Keratinocyte (primary cell): ENCODE results near the gene MYL4. TPM values are rescaled to one million over a fixed set of nuclear protein-coding genes. Genes with fewer than 3 reads are reported as not detected.

ENCODE experiments used
- DNase-seq: peaks from one replicate; pipeline ENCODE4 v3.0.0-alpha.2; 2011; ENCODE audit warnings: low read depth, missing footprints, low spot score
- FAIRE-seq: peaks from 2 replicates; lab custom pipeline; 2011; peaks lifted over from hg19 to GRCh38; lab: Jason Lieb, UNC
- H2AFZ ChIP-seq: 2 replicates; pipeline ENCODE4 v1.6.0; 2012; ENCODE audit warnings: low read length, control low read depth, inconsistent platforms; ENCODE audit not compliant: control insufficient read depth
- H3K27ac ChIP-seq: 2 replicates; pipeline ENCODE4 v1.5.1; 2011; ENCODE audit warnings: low read length; ENCODE audit not compliant: control insufficient read depth, insufficient read depth
- H3K27me3 ChIP-seq: 3 replicates; pipeline ENCODE4 v1.6.0; 2011; ENCODE audit warnings: low read length; ENCODE audit not compliant: control insufficient read depth, insufficient read depth; ENCODE audit errors: extremely low read depth
- H3K36me3 ChIP-seq, 2 experiments: 2 replicates in 1 of 2; 3 replicates in 1 of 2; pipeline ENCODE4 v1.5.1; 2011; ENCODE audit warnings: low read length in 2 of 2, mild to moderate bottlenecking in 1 of 2; ENCODE audit not compliant: control insufficient read depth in 2 of 2, insufficient read depth in 2 of 2; ENCODE audit errors: extremely low read depth in 1 of 2
- H3K4me1 ChIP-seq: 3 replicates; pipeline ENCODE4 v1.5.1; 2011; ENCODE audit warnings: low read length; ENCODE audit not compliant: control insufficient read depth, insufficient read depth; ENCODE audit errors: extremely low read depth
- H3K4me2 ChIP-seq: 3 replicates; pipeline ENCODE4 v1.6.0; 2011; ENCODE audit warnings: low read depth, low read length; ENCODE audit not compliant: control insufficient read depth, insufficient read depth; ENCODE audit errors: extremely low read depth
- H3K4me3 ChIP-seq, 3 experiments: fragments of 200-600 bp in 1 of 3; sonication (generic) in 1 of 3; 2 replicates in 2 of 3; 3 replicates in 1 of 3; pipeline ENCODE4 v1.5.1; 2011 to 2016; ENCODE audit warnings: low read length in 3 of 3, mild to moderate bottlenecking in 3 of 3, control low read depth in 2 of 3, inconsistent platforms in 1 of 3, low read depth in 1 of 3, mixed read lengths in 1 of 3, mixed run types in 1 of 3, moderate library complexity in 1 of 3; ENCODE audit not compliant: control insufficient read depth in 2 of 3, insufficient read depth in 2 of 3; ENCODE audit errors: extremely low read depth in 1 of 3
- H3K79me2 ChIP-seq: 2 replicates; pipeline ENCODE4 v1.6.0; 2012; ENCODE audit warnings: low read length; ENCODE audit not compliant: control insufficient read depth, insufficient read depth
- H3K9ac ChIP-seq: 3 replicates; pipeline ENCODE4 v1.6.0; 2011; ENCODE audit warnings: low read length; ENCODE audit not compliant: control insufficient read depth, insufficient read depth; ENCODE audit errors: extremely low read depth
- H3K9me1 ChIP-seq: 3 replicates; pipeline ENCODE4 v1.6.0; 2011; ENCODE audit warnings: low read length; ENCODE audit not compliant: control insufficient read depth, insufficient read depth; ENCODE audit errors: extremely low read depth
- H3K9me3 ChIP-seq: 2 replicates; pipeline ENCODE4 v1.5.1; 2012; ENCODE audit warnings: low read depth, low read length; ENCODE audit not compliant: control insufficient read depth
- H4K20me1 ChIP-seq: 3 replicates; pipeline ENCODE4 v1.6.0; 2011; ENCODE audit warnings: low read length; ENCODE audit not compliant: control insufficient read depth, insufficient read depth; ENCODE audit errors: extremely low read depth
- EZH2 ChIP-seq: IDR thresholded peaks from one replicate; pipeline ENCODE4 v1.6.1; 2012; ENCODE audit warnings: inconsistent platforms, mild to moderate bottlenecking, low read length, moderate library complexity
- dilution Hi-C: fragments of 300-500 bp; cut with MboI; formaldehyde crosslinking; loops from one replicate; pipeline ENCODE4 v1.7.0; 2020; ENCODE audit warnings: low sequenced_read_pairs; ENCODE audit not compliant: extremely low pct_ligation_motif_present
- polyA plus RNA-seq, 5 experiments: library from polyadenylated mRNA; depleted of rRNA in 3 of 5; stranded (reverse) in 3 of 5; stranded (forward) in 1 of 5; unstranded in 1 of 5; fragments of >200 nt; gene quantifications; 1 replicate in 1 of 5; 2 replicates in 3 of 5; 3 replicates in 1 of 5; pipeline versions ENCODE4 v1.2.1 to v1.2.3, GENCODE V29; 2011 to 2012; ENCODE audit warnings: missing spikeins in 2 of 5, low read depth in 1 of 5, low replicate concordance in 1 of 5
- TF ChIP-seq, protein P1 (sequence below), 3 experiments: IDR thresholded peaks in 1 of 3; conservative IDR thresholded peaks in 1 of 3; optimal IDR thresholded peaks in 1 of 3; 2 replicates in 2 of 3; 3 replicates in 1 of 3; pipeline versions ENCODE3 to v1.5.1; 2011; ENCODE audit warnings: low read length in 3 of 3, mild to moderate bottlenecking in 3 of 3, moderate library complexity in 2 of 3, control low read depth in 1 of 3, inconsistent platforms in 1 of 3; ENCODE audit not compliant: insufficient read depth in 2 of 3; ENCODE audit errors: extremely low read depth in 1 of 3

The MYL4 gene
- polyA plus RNA-seq, 1 donor (not counting 4 experiments of a cell fraction or from before 2014, with no cell fraction given), result not detected

DNA sequence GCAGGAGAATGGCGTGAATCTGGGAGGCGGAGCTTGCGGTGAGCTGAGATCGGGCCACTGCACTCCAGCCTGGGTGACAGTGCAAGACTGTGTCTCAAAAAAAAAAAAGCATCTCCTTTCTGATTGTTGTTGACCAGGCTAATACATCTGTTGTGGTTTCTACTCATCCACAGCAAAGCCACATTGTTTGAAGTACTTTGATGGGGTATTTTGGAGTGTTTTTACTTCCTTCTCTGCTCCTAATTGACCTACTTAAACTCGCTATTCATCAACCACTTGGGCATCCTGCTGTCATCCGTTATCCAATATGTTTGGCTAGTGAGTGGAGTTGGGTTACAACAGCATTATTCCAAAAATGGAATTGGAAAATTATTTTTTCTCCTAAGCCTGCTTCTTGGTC lies 16.6 kb upstream of the MYL4 start:
- Histone ChIP-seq H3K27me3 (no peaks in the 10 kb centered on the region), H2AFZ (no peak overlapping the region), H3K4me2 (no peak overlapping the region), H3K36me3 (no peaks in the 10 kb centered on the region), H3K9ac (no peak overlapping the region), H3K79me2 (peaks cover 13% of the 10 kb centered on the region), H3K9me1 (no peaks in the 10 kb centered on the region), H3K9me3 (no peaks in the 10 kb centered on the region), H3K27ac (no peak overlapping the region), H4K20me1 (no peaks in the 10 kb centered on the region), H3K4me1 (peaks cover 4% of the 10 kb centered on the region), H3K4me3 (no peak overlapping the region)
- TF ChIP-seq EZH2, result no peak
- TF ChIP-seq, protein P1, sequence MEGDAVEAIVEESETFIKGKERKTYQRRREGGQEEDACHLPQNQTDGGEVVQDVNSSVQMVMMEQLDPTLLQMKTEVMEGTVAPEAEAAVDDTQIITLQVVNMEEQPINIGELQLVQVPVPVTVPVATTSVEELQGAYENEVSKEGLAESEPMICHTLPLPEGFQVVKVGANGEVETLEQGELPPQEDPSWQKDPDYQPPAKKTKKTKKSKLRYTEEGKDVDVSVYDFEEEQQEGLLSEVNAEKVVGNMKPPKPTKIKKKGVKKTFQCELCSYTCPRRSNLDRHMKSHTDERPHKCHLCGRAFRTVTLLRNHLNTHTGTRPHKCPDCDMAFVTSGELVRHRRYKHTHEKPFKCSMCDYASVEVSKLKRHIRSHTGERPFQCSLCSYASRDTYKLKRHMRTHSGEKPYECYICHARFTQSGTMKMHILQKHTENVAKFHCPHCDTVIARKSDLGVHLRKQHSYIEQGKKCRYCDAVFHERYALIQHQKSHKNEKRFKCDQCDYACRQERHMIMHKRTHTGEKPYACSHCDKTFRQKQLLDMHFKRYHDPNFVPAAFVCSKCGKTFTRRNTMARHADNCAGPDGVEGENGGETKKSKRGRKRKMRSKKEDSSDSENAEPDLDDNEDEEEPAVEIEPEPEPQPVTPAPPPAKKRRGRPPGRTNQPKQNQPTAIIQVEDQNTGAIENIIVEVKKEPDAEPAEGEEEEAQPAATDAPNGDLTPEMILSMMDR (optimal IDR thresholded peaks at IDR 0.05 in 1 of 3, IDR thresholded peaks at IDR 0.05 in 1 of 3, conservative IDR thresholded peaks at IDR 0.05 in 1 of 3; ENCODE audit: extremely low read depth in 1 of 3, insufficient read depth in 2 of 3, low read length in 3 of 3), result no peak
- DNase-seq (no peak), FAIRE-seq (no peak)
- dilution Hi-C loops, result no loop called here

DNA sequence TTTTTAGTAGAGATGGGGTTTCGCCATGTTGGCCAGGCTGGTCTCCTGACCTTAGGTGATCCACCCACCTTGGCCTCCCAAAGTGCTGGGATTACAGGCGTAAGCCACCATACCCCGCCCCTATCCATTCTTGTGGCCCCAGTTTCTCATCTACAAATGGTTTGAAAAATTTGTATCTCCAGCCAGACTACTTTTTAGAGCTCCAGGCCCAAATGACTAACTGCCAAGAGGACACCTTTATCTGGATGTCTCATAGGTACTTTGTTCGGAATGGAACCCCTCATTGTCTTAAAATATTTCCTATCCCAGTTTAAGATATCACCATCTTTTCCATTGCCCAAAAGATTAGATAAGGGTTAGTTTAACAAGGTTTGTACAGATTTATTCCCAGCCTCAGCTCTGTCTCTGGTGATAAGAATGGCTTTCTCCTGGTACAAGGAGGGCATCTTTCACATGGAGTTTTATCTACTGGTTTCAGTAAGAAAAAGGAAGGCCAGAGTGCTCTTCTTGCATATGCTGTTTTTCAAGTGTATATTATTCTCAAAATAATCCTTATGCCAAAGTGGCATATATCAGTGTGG lies 15.1 kb upstream of the MYL4 start:
- Histone ChIP-seq H4K20me1 (no peaks in the 10 kb centered on the region), H3K4me3 (no peak overlapping the region), H2AFZ (no peak overlapping the region), H3K79me2 (peaks cover under 1% of the 10 kb centered on the region), H3K27me3 (no peaks in the 10 kb centered on the region), H3K9me1 (no peaks in the 10 kb centered on the region), H3K4me2 (no peak overlapping the region), H3K9me3 (no peaks in the 10 kb centered on the region), H3K9ac (no peak overlapping the region), H3K4me1 (peaks cover 4% of the 10 kb centered on the region), H3K36me3 (no peaks in the 10 kb centered on the region), H3K27ac (no peak overlapping the region)
- DNase-seq (no peak), FAIRE-seq (no peak)
- dilution Hi-C loops, result no loop called here
- TF ChIP-seq EZH2, result no peak
- TF ChIP-seq, protein P1 (optimal IDR thresholded peaks at IDR 0.05 in 1 of 3, IDR thresholded peaks at IDR 0.05 in 1 of 3, conservative IDR thresholded peaks at IDR 0.05 in 1 of 3; ENCODE audit: extremely low read depth in 1 of 3, insufficient read depth in 2 of 3, low read length in 3 of 3), result no peak
